ENCODE data around the gene SEPTIN6.

Gene SEPTIN6

DNA sequence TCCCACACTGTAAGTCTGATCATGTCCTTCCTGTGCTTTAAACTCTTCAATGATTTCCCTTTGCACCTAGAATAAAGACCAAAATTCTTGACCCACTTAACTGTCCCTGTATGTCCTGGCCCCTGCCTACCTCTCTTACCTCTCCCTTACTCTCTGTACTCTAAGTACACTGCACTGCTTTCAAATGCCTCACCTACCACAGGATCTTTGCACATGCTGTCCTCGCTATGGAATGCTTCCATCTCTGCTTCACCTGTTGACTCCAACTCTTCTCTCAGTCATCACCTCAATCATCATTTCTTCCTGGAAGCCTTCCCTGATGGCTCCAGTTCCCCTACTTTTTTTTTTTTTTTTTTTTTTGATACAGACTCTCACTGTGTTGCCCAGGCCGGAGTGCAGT is 29.0 kb upstream of the SEPTIN6 start:
- Histone ChIP-seq H2BK120ac (ENCODE audit: low read depth, low read length) (no peak overlapping the region), H3K9me3 (ENCODE audit: control insufficient read depth, low read length) (no peaks in the 10 kb centered on the region)
- no peak for DNase-seq

DNA sequence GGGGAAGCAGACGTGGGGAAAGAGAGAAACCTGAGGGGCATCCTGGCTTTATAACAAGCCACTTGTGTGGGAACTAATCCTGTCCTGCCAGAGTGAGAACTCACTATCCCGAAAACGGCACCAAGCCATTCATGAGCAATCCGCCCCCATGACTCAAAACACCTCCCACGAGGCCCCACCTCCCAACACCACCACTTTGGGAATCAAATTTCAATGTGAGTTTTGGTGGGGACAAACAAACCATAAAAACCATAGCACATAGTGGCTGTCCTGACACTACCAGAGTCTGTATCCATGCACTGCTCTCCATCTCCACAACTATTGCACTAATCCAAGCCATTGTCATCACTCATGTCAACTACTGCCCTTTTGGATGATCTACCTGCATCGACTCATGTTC is 28.5 kb upstream of the SEPTIN6 start:
- Histone ChIP-seq H3K27me3 (ENCODE audit: control insufficient read depth in 1 of 2, insufficient read depth in 1 of 2, low read length in 2 of 2) (peaks cover 0 to 2% of the 10 kb centered on the region in 2 experiments), H4K91ac (ENCODE audit: low read length) (no peak overlapping the region), H2BK120ac (ENCODE audit: low read depth, low read length) (no peak overlapping the region), H3K4me1 (ENCODE audit: control insufficient read depth, insufficient read depth, low read depth, low read length) (no peaks in the 10 kb centered on the region), H3K18ac (ENCODE audit: low read depth in 1 of 2, low read length in 2 of 2) (no peak overlapping the region), H3K4me3 (ENCODE audit: insufficient read depth in 1 of 2, low read depth in 1 of 2, low read length in 2 of 2) (no peak overlapping the region), H3K4ac (ENCODE audit: low read depth in 1 of 2, low read length in 2 of 2) (no peak overlapping the region), H3K9ac (ENCODE audit: low read length) (no peak overlapping the region), H2AFZ (ENCODE audit: low read depth, low read length) (no peak overlapping the region), H2AK5ac (ENCODE audit: low read length, severe bottlenecking) (no peak overlapping the region), H2BK15ac (ENCODE audit: low read depth, poor library complexity, severe bottlenecking) (no peak overlapping the region), H4K8ac (ENCODE audit: low read length) (no peak overlapping the region), H2BK12ac (ENCODE audit: low read length in 2 of 2) (no peak overlapping the region), H3K36me3 (ENCODE audit: control insufficient read depth in 1 of 2, insufficient read depth in 2 of 2, low read depth in 1 of 2, low read length in 2 of 2) (no peaks in the 10 kb centered on the region), H3K23ac (ENCODE audit: low read length in 2 of 2) (no peak overlapping the region), H3K14ac (ENCODE audit: low read length in 2 of 2) (no peak overlapping the region), H3K4me2 (ENCODE audit: low read length, poor library complexity, severe bottlenecking) (no peak overlapping the region), H3K27ac (ENCODE audit: low read length, poor library complexity, severe bottlenecking) (no peak overlapping the region), H2BK5ac (ENCODE audit: low read depth, low read length, poor library complexity, severe bottlenecking) (no peak overlapping the region), H3K79me1 (replicated peaks; ENCODE audit: low read length, poor library complexity, severe bottlenecking) (no peaks in the 10 kb centered on the region), H3K9me3 (ENCODE audit: control insufficient read depth, low read length) (no peaks in the 10 kb centered on the region)
- WGBS: 61% methylated on average over 3 of the region's 6 CpGs
- DNase-seq: no peak

More for the DNA sequence above, 29.0 kb upstream of the SEPTIN6 start:
- Histone ChIP-seq H3K27ac (ENCODE audit: low read length, poor library complexity, severe bottlenecking) (no peak overlapping the region), H4K8ac (ENCODE audit: low read length) (no peak overlapping the region), H3K79me1 (replicated peaks; ENCODE audit: low read length, poor library complexity, severe bottlenecking) (no peaks in the 10 kb centered on the region), H3K4me1 (ENCODE audit: control insufficient read depth, insufficient read depth, low read depth, low read length) (no peaks in the 10 kb centered on the region), H4K91ac (ENCODE audit: low read length) (no peak overlapping the region), H3K23ac (ENCODE audit: low read length in 2 of 2) (no peak overlapping the region), H2BK12ac (ENCODE audit: low read length in 2 of 2) (no peak overlapping the region), H3K4me2 (ENCODE audit: low read length, poor library complexity, severe bottlenecking) (no peak overlapping the region), H3K36me3 (ENCODE audit: control insufficient read depth in 1 of 2, insufficient read depth in 2 of 2, low read depth in 1 of 2, low read length in 2 of 2) (no peaks in the 10 kb centered on the region), H3K14ac (ENCODE audit: low read length in 2 of 2) (no peak overlapping the region), H3K4ac (ENCODE audit: low read depth in 1 of 2, low read length in 2 of 2) (no peak overlapping the region), H2AK5ac (ENCODE audit: low read length, severe bottlenecking) (no peak overlapping the region), H3K9ac (ENCODE audit: low read length) (no peak overlapping the region), H3K27me3 (ENCODE audit: control insufficient read depth in 1 of 2, insufficient read depth in 1 of 2, low read length in 2 of 2) (peaks cover 0 to 2% of the 10 kb centered on the region in 2 experiments), H3K4me3 (ENCODE audit: insufficient read depth in 1 of 2, low read depth in 1 of 2, low read length in 2 of 2) (no peak overlapping the region), H2AFZ (ENCODE audit: low read depth, low read length) (no peak overlapping the region), H2BK15ac (ENCODE audit: low read depth, poor library complexity, severe bottlenecking) (no peak overlapping the region), H2BK5ac (ENCODE audit: low read depth, low read length, poor library complexity, severe bottlenecking) (no peak overlapping the region), H3K18ac (ENCODE audit: low read depth in 1 of 2, low read length in 2 of 2) (no peak overlapping the region)
- 100% methylated on average over 1 of the region's 2 CpGs for WGBS

DNA sequence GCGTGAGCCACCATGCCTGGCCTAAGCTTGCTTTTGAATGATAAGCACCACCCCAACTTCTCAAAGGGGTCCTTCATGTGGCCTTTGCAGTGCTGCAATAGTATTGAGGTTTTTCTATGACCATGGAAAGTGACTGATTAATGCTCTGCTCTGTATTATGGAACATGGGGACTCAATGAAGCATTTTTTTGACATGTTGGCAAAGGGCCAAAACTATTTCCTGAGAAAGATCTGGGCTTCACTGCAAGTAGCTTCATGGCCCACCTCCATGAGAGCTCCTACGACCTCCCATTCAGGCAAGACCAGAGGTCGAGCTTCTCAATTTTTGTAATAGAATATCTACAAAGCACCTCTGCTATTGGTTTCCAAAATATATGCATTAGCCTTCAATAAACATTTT is 16.7 kb upstream of the SEPTIN6 start:
- Histone ChIP-seq H3K36me3 (ENCODE audit: control insufficient read depth in 1 of 2, insufficient read depth in 2 of 2, low read depth in 1 of 2, low read length in 2 of 2) (no peaks in the 10 kb centered on the region), H2AK5ac (ENCODE audit: low read length, severe bottlenecking) (no peak overlapping the region), H2BK120ac (ENCODE audit: low read depth, low read length) (no peak overlapping the region), H3K27me3 (ENCODE audit: control insufficient read depth in 1 of 2, insufficient read depth in 1 of 2, low read length in 2 of 2) (no peaks in the 10 kb centered on the region), H2AFZ (ENCODE audit: low read depth, low read length) (no peak overlapping the region), H4K8ac (ENCODE audit: low read length) (no peak overlapping the region), H2BK15ac (ENCODE audit: low read depth, poor library complexity, severe bottlenecking) (no peak overlapping the region), H2BK5ac (ENCODE audit: low read depth, low read length, poor library complexity, severe bottlenecking) (no peak overlapping the region), H3K4ac (ENCODE audit: low read depth in 1 of 2, low read length in 2 of 2) (no peak overlapping the region), H3K4me2 (ENCODE audit: low read length, poor library complexity, severe bottlenecking) (no peak overlapping the region), H2BK12ac (ENCODE audit: low read length in 2 of 2) (no peak overlapping the region), H3K18ac (ENCODE audit: low read depth in 1 of 2, low read length in 2 of 2) (no peak overlapping the region), H3K9ac (ENCODE audit: low read length) (no peak overlapping the region), H3K79me1 (replicated peaks; ENCODE audit: low read length, poor library complexity, severe bottlenecking) (no peaks in the 10 kb centered on the region), H3K9me3 (ENCODE audit: control insufficient read depth, low read length) (no peaks in the 10 kb centered on the region), H3K14ac (ENCODE audit: low read length in 2 of 2) (no peak overlapping the region), H3K4me3 (ENCODE audit: insufficient read depth in 1 of 2, low read depth in 1 of 2, low read length in 2 of 2) (no peak overlapping the region), H3K4me1 (ENCODE audit: control insufficient read depth, insufficient read depth, low read depth, low read length) (no peaks in the 10 kb centered on the region), H3K23ac (ENCODE audit: low read length in 2 of 2) (no peak overlapping the region), H3K27ac (ENCODE audit: low read length, poor library complexity, severe bottlenecking) (no peak overlapping the region), H4K91ac (ENCODE audit: low read length) (no peak overlapping the region)
- 95% methylated on average over 2 of the region's 3 CpGs for WGBS
- DNase-seq: no peak

DNA sequence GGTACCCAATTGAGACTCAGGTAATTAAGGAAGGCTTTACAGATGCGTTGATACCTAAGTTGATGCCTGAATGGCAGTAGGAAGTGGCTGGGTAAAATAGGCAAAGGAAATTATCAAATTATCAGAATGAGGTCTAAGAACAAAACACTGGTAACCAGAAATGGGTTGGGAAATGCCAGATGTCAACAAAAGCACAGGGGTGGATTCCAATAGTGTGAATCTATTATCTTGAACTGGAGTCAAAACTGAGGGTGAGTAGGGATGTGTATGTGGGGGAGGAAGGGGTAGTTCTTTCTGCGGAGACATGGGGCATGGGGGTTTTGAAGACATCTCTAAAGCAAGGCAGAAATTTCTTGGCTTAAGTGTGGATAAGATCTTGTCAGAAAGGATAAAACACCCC is 16.0 kb upstream of the SEPTIN6 start:
- Histone ChIP-seq H3K4me3 (ENCODE audit: insufficient read depth in 1 of 2, low read depth in 1 of 2, low read length in 2 of 2) (no peak overlapping the region), H3K27me3 (ENCODE audit: control insufficient read depth in 1 of 2, insufficient read depth in 1 of 2, low read length in 2 of 2) (no peaks in the 10 kb centered on the region), H2AFZ (ENCODE audit: low read depth, low read length) (no peak overlapping the region), H3K79me1 (replicated peaks; ENCODE audit: low read length, poor library complexity, severe bottlenecking) (no peaks in the 10 kb centered on the region), H2AK5ac (ENCODE audit: low read length, severe bottlenecking) (no peak overlapping the region), H2BK5ac (ENCODE audit: low read depth, low read length, poor library complexity, severe bottlenecking) (no peak overlapping the region), H2BK15ac (ENCODE audit: low read depth, poor library complexity, severe bottlenecking) (no peak overlapping the region), H4K91ac (ENCODE audit: low read length) (no peak overlapping the region), H3K4me1 (ENCODE audit: control insufficient read depth, insufficient read depth, low read depth, low read length) (no peaks in the 10 kb centered on the region), H3K23ac (ENCODE audit: low read length in 2 of 2) (no peak overlapping the region), H2BK120ac (ENCODE audit: low read depth, low read length) (no peak overlapping the region), H3K4me2 (ENCODE audit: low read length, poor library complexity, severe bottlenecking) (no peak overlapping the region), H4K8ac (ENCODE audit: low read length) (no peak overlapping the region), H3K27ac (ENCODE audit: low read length, poor library complexity, severe bottlenecking) (no peak overlapping the region), H3K14ac (ENCODE audit: low read length in 2 of 2) (no peak overlapping the region), H2BK12ac (ENCODE audit: low read length in 2 of 2) (no peak overlapping the region), H3K4ac (ENCODE audit: low read depth in 1 of 2, low read length in 2 of 2) (no peak overlapping the region), H3K18ac (ENCODE audit: low read depth in 1 of 2, low read length in 2 of 2) (no peak overlapping the region), H3K9me3 (ENCODE audit: control insufficient read depth, low read length) (no peaks in the 10 kb centered on the region), H3K9ac (ENCODE audit: low read length) (no peak overlapping the region), H3K36me3 (ENCODE audit: control insufficient read depth in 1 of 2, insufficient read depth in 2 of 2, low read depth in 1 of 2, low read length in 2 of 2) (no peaks in the 10 kb centered on the region)
- WGBS: 97% methylated on average over 1 of the region's 2 CpGs
- no peak for DNase-seq

All from mesenchymal stem cell (in vitro differentiated cells and primary cell).